ENCODE data around the gene HCRTR1.

Gene HCRTR1

GRCh38 chr1:31645274-31645568, 27.7 kb downstream of the HCRTR1 start:
- FAIRE-seq, result no peak
- TF ChIP-seq POU2F2 (IDR thresholded peaks at IDR 0.05; ENCODE audit: low read depth, low read length), result no peak
- no peak for TF ChIP-seq SPI1 (IDR thresholded peaks at IDR 0.05; ENCODE audit: low read depth, low read length)
- no peak for TF ChIP-seq POLR2AphosphoS5 (IDR thresholded peaks at IDR 0.05; ENCODE audit: low read depth, low read length)
- TF ChIP-seq PAX5 (IDR thresholded peaks at IDR 0.05; ENCODE audit: insufficient read depth, low read length, severe bottlenecking), result no peak
- TF ChIP-seq TAF1 (IDR thresholded peaks at IDR 0.05; ENCODE audit: low read depth, low read length), result no peak
- no peak for TF ChIP-seq POLR2A (IDR thresholded peaks at IDR 0.05; ENCODE audit: low read depth, low read length)

GRCh38 chr1:31646259-31646960, 28.9 kb downstream of the HCRTR1 start:
- DNase-seq (ENCODE audit: insufficient read length, low spot score) (no peak), FAIRE-seq (peak; percentile 38)
- TF ChIP-seq TAF1 (IDR thresholded peaks at IDR 0.05; ENCODE audit: low read depth, low read length) (no peak), POLR2AphosphoS5 (IDR thresholded peaks at IDR 0.05; ENCODE audit: low read depth, low read length) (no peak), PAX5 (IDR thresholded peaks at IDR 0.05; ENCODE audit: insufficient read depth, low read length, severe bottlenecking) (no peak), SPI1 (IDR thresholded peaks at IDR 0.05; ENCODE audit: low read depth, low read length) (no peak), POLR2A (IDR thresholded peaks at IDR 0.05; ENCODE audit: low read depth, low read length) (no peak), POU2F2 (IDR thresholded peaks at IDR 0.05; ENCODE audit: low read depth, low read length) (no peak)

More at GRCh38 chr1:31645274-31645568, 27.7 kb downstream of the HCRTR1 start:
- DNase-seq (ENCODE audit: insufficient read length, low spot score), result no peak

GRCh38 chr1:31647106-31647505, 29.6 kb downstream of the HCRTR1 start:
- DNase-seq (ENCODE audit: insufficient read length, low spot score), result no peak
- no peak for FAIRE-seq

GRCh38 chr1:31648190-31648589, 30.7 kb downstream of the HCRTR1 start:
- TF ChIP-seq SPI1 (IDR thresholded peaks at IDR 0.05; ENCODE audit: low read depth, low read length) (no peak), POLR2A (IDR thresholded peaks at IDR 0.05; ENCODE audit: low read depth, low read length) (no peak), TAF1 (IDR thresholded peaks at IDR 0.05; ENCODE audit: low read depth, low read length) (no peak), POU2F2 (IDR thresholded peaks at IDR 0.05; ENCODE audit: low read depth, low read length) (no peak), PAX5 (IDR thresholded peaks at IDR 0.05; ENCODE audit: insufficient read depth, low read length, severe bottlenecking) (no peak), POLR2AphosphoS5 (IDR thresholded peaks at IDR 0.05; ENCODE audit: low read depth, low read length) (no peak)
- FAIRE-seq, result no peak
- DNase-seq (ENCODE audit: insufficient read length, low spot score), result no peak

More at GRCh38 chr1:31647106-31647505, 29.6 kb downstream of the HCRTR1 start:
- TF ChIP-seq POU2F2 (IDR thresholded peaks at IDR 0.05; ENCODE audit: low read depth, low read length), result no peak
- TF ChIP-seq POLR2AphosphoS5 (IDR thresholded peaks at IDR 0.05; ENCODE audit: low read depth, low read length), result no peak
- TF ChIP-seq SPI1 (IDR thresholded peaks at IDR 0.05; ENCODE audit: low read depth, low read length), result no peak
- no peak for TF ChIP-seq TAF1 (IDR thresholded peaks at IDR 0.05; ENCODE audit: low read depth, low read length)
- TF ChIP-seq POLR2A (IDR thresholded peaks at IDR 0.05; ENCODE audit: low read depth, low read length), result no peak
- no peak for TF ChIP-seq PAX5 (IDR thresholded peaks at IDR 0.05; ENCODE audit: insufficient read depth, low read length, severe bottlenecking)

- DNase-seq (ENCODE audit: insufficient read length, low spot score), result no peak
- no peak for TF ChIP-seq POLR2A (IDR thresholded peaks at IDR 0.05; ENCODE audit: low read depth, low read length)
- no peak for TF ChIP-seq POU2F2 (IDR thresholded peaks at IDR 0.05; ENCODE audit: low read depth, low read length)
- TF ChIP-seq TAF1 (IDR thresholded peaks at IDR 0.05; ENCODE audit: low read depth, low read length), result no peak
- no peak for TF ChIP-seq POLR2AphosphoS5 (IDR thresholded peaks at IDR 0.05; ENCODE audit: low read depth, low read length)
- no peak for TF ChIP-seq PAX5 (IDR thresholded peaks at IDR 0.05; ENCODE audit: insufficient read depth, low read length, severe bottlenecking)
- TF ChIP-seq SPI1 (IDR thresholded peaks at IDR 0.05; ENCODE audit: low read depth, low read length), result no peak
- FAIRE-seq, result no peak
These were observed 31.3 kb downstream of the HCRTR1 start for GRCh38 chr1:31648641-31649357.

- no peak for FAIRE-seq
These were observed 32.9 kb downstream of the HCRTR1 start for GRCh38 chr1:31650161-31651088.

GRCh38 chr1:31651089-31651420, 33.6 kb downstream of the HCRTR1 start:
- TF ChIP-seq SPI1 (IDR thresholded peaks at IDR 0.05; ENCODE audit: low read depth, low read length), result no peak
- TF ChIP-seq POLR2A (IDR thresholded peaks at IDR 0.05; ENCODE audit: low read depth, low read length), result no peak
- TF ChIP-seq POU2F2 (IDR thresholded peaks at IDR 0.05; ENCODE audit: low read depth, low read length), result no peak
- no peak for TF ChIP-seq POLR2AphosphoS5 (IDR thresholded peaks at IDR 0.05; ENCODE audit: low read depth, low read length)
- no peak for TF ChIP-seq TAF1 (IDR thresholded peaks at IDR 0.05; ENCODE audit: low read depth, low read length)
- TF ChIP-seq PAX5 (IDR thresholded peaks at IDR 0.05; ENCODE audit: insufficient read depth, low read length, severe bottlenecking), result no peak
- FAIRE-seq (no peak), DNase-seq (ENCODE audit: insufficient read length, low spot score) (no peak)

More at GRCh38 chr1:31650161-31651088, 32.9 kb downstream of the HCRTR1 start:
- no peak for DNase-seq (ENCODE audit: insufficient read length, low spot score)
- TF ChIP-seq POLR2A (IDR thresholded peaks at IDR 0.05; ENCODE audit: low read depth, low read length) (no peak), SPI1 (IDR thresholded peaks at IDR 0.05; ENCODE audit: low read depth, low read length) (no peak), TAF1 (IDR thresholded peaks at IDR 0.05; ENCODE audit: low read depth, low read length) (no peak)

- FAIRE-seq, result no peak
- TF ChIP-seq POLR2AphosphoS5 (IDR thresholded peaks at IDR 0.05; ENCODE audit: low read depth, low read length) (no peak), SPI1 (IDR thresholded peaks at IDR 0.05; ENCODE audit: low read depth, low read length) (no peak), POLR2A (IDR thresholded peaks at IDR 0.05; ENCODE audit: low read depth, low read length) (no peak), POU2F2 (IDR thresholded peaks at IDR 0.05; ENCODE audit: low read depth, low read length) (no peak)
- no peak for DNase-seq (ENCODE audit: insufficient read length, low spot score)
These were observed 34.3 kb downstream of the HCRTR1 start for GRCh38 chr1:31651766-31652165.

GRCh38 chr1:31652891-31653499, 35.5 kb downstream of the HCRTR1 start:
- no peak for DNase-seq (ENCODE audit: insufficient read length, low spot score)
- no peak for TF ChIP-seq POU2F2 (IDR thresholded peaks at IDR 0.05; ENCODE audit: low read depth, low read length)
- TF ChIP-seq TAF1 (IDR thresholded peaks at IDR 0.05; ENCODE audit: low read depth, low read length), result no peak
- no peak for TF ChIP-seq SPI1 (IDR thresholded peaks at IDR 0.05; ENCODE audit: low read depth, low read length)
- no peak for TF ChIP-seq POLR2AphosphoS5 (IDR thresholded peaks at IDR 0.05; ENCODE audit: low read depth, low read length)
- no peak for TF ChIP-seq PAX5 (IDR thresholded peaks at IDR 0.05; ENCODE audit: insufficient read depth, low read length, severe bottlenecking)
- no peak for TF ChIP-seq POLR2A (IDR thresholded peaks at IDR 0.05; ENCODE audit: low read depth, low read length)
- FAIRE-seq, result no peak
